ENCODE results near the gene BANF1. TPM values are rescaled to one million over a fixed set of nuclear protein-coding genes. Genes with fewer than 3 reads are reported as not detected.

The BANF1 gene
- polyA plus RNA-seq, 1 donor (not counting 4 experiments of a cell fraction or from before 2014, with no cell fraction given): 154 TPM

GRCh38 chr11:66013762-66014100 is 11.4 kb downstream of the BANF1 start:
- Histone ChIP-seq H3K9me1 (ENCODE audit: control insufficient read depth, extremely low read depth, insufficient read depth, low read length) (peaks cover 3% of the 10 kb centered on the region), H3K36me3 (ENCODE audit: control insufficient read depth in 2 of 2, extremely low read depth in 1 of 2, insufficient read depth in 2 of 2, low read length in 2 of 2) (no peaks in the 10 kb centered on the region), H3K27ac (ENCODE audit: control insufficient read depth, insufficient read depth, low read length) (no peak overlapping the region), H3K4me1 (ENCODE audit: control insufficient read depth, extremely low read depth, insufficient read depth, low read length) (peaks cover 28% of the 10 kb centered on the region), H4K20me1 (ENCODE audit: control insufficient read depth, extremely low read depth, insufficient read depth, low read length) (no peaks in the 10 kb centered on the region), H2AFZ (ENCODE audit: control insufficient read depth, low read length) (no peak overlapping the region), H3K4me2 (ENCODE audit: control insufficient read depth, extremely low read depth, insufficient read depth, low read depth, low read length) (no peak overlapping the region), H3K27me3 (ENCODE audit: control insufficient read depth, extremely low read depth, insufficient read depth, low read length) (no peaks in the 10 kb centered on the region), H3K79me2 (ENCODE audit: control insufficient read depth, insufficient read depth, low read length) (no peaks in the 10 kb centered on the region), H3K9me3 (ENCODE audit: control insufficient read depth, low read depth, low read length) (no peaks in the 10 kb centered on the region), H3K9ac (ENCODE audit: control insufficient read depth, extremely low read depth, insufficient read depth, low read length) (no peak overlapping the region), H3K4me3 (ENCODE audit: control insufficient read depth in 2 of 3, extremely low read depth in 1 of 3, insufficient read depth in 2 of 3, low read depth in 1 of 3, low read length in 3 of 3) (no peak overlapping the region)
- dilution Hi-C loops (cut with MboI; ENCODE audit: extremely low pct_ligation_motif_present, low sequenced_read_pairs): no loop called here
- DNase-seq (ENCODE audit: low read depth, low spot score) (no peak), FAIRE-seq (no peak)
- TF ChIP-seq CTCF (optimal IDR thresholded peaks at IDR 0.05 in 1 of 3, IDR thresholded peaks at IDR 0.05 in 1 of 3, conservative IDR thresholded peaks at IDR 0.05 in 1 of 3; ENCODE audit: extremely low read depth in 1 of 3, insufficient read depth in 2 of 3, low read length in 3 of 3) (no peak), EZH2 (IDR thresholded peaks at IDR 0.05; ENCODE audit: low read length) (no peak)

GRCh38 chr11:66014804-66015453 is 12.6 kb downstream of the BANF1 start:
- no peak for TF ChIP-seq CTCF (optimal IDR thresholded peaks at IDR 0.05 in 1 of 3, IDR thresholded peaks at IDR 0.05 in 1 of 3, conservative IDR thresholded peaks at IDR 0.05 in 1 of 3; ENCODE audit: extremely low read depth in 1 of 3, insufficient read depth in 2 of 3, low read length in 3 of 3)
- no peak for TF ChIP-seq EZH2 (IDR thresholded peaks at IDR 0.05; ENCODE audit: low read length)
- Histone ChIP-seq H3K27ac (ENCODE audit: control insufficient read depth, insufficient read depth, low read length) (no peak overlapping the region), H3K4me1 (ENCODE audit: control insufficient read depth, extremely low read depth, insufficient read depth, low read length) (peaks cover 26% of the 10 kb centered on the region), H2AFZ (ENCODE audit: control insufficient read depth, low read length) (no peak overlapping the region), H3K4me2 (ENCODE audit: control insufficient read depth, extremely low read depth, insufficient read depth, low read depth, low read length) (no peak overlapping the region), H3K36me3 (ENCODE audit: control insufficient read depth in 2 of 2, extremely low read depth in 1 of 2, insufficient read depth in 2 of 2, low read length in 2 of 2) (no peaks in the 10 kb centered on the region), H3K4me3 (ENCODE audit: control insufficient read depth in 2 of 3, extremely low read depth in 1 of 3, insufficient read depth in 2 of 3, low read depth in 1 of 3, low read length in 3 of 3) (no peak overlapping the region), H3K9ac (ENCODE audit: control insufficient read depth, extremely low read depth, insufficient read depth, low read length) (no peak overlapping the region), H4K20me1 (ENCODE audit: control insufficient read depth, extremely low read depth, insufficient read depth, low read length) (no peaks in the 10 kb centered on the region), H3K9me3 (ENCODE audit: control insufficient read depth, low read depth, low read length) (no peaks in the 10 kb centered on the region), H3K9me1 (ENCODE audit: control insufficient read depth, extremely low read depth, insufficient read depth, low read length) (peaks cover 3% of the 10 kb centered on the region), H3K79me2 (ENCODE audit: control insufficient read depth, insufficient read depth, low read length) (no peaks in the 10 kb centered on the region), H3K27me3 (ENCODE audit: control insufficient read depth, extremely low read depth, insufficient read depth, low read length) (no peaks in the 10 kb centered on the region)
- DNase-seq (ENCODE audit: low read depth, low spot score) (no peak), FAIRE-seq (no peak)
- dilution Hi-C loops (cut with MboI; ENCODE audit: extremely low pct_ligation_motif_present, low sequenced_read_pairs): no loop called here

Data from keratinocyte (primary cell).